ENCODE results near the gene FCN2.

The FCN2 gene

GRCh38 chr9:134836406-134836970 lies 44.1 kb upstream of the FCN2 start:
- no CpG with 5 or more reads among the region's 19 CpGs for WGBS (ENCODE audit: extremely low coverage, insufficient coverage, insufficient read length)
- Histone ChIP-seq H2BK5ac (ENCODE audit: low read depth, low read length, poor library complexity) (no peak overlapping the region), H3K18ac (ENCODE audit: low read length) (no peak overlapping the region), H3K4me3 (ENCODE audit: low read depth, low read length) (no peak overlapping the region), H3K4me1 (ENCODE audit: control insufficient read depth in 1 of 2, insufficient read depth in 2 of 2, low read length in 2 of 2) (no peaks in the 10 kb centered on the region), H2BK120ac (ENCODE audit: insufficient read depth, low read length, poor library complexity) (no peak overlapping the region), H3K14ac (ENCODE audit: low read length) (no peak overlapping the region), H3K79me2 (ENCODE audit: control insufficient read depth, insufficient read depth, low read length, poor library complexity) (no peaks in the 10 kb centered on the region), H3K36me3 (ENCODE audit: control insufficient read depth in 1 of 2, insufficient read depth in 2 of 2, low read length in 2 of 2) (peaks cover 96 to 99% of the 10 kb centered on the region in 2 experiments), H4K8ac (ENCODE audit: low read depth, low read length) (no peak overlapping the region), H4K12ac (ENCODE audit: low read depth, low read length) (no peak overlapping the region), H4K91ac (ENCODE audit: low read depth, low read length) (no peak overlapping the region), H2BK12ac (ENCODE audit: low read length) (no peak overlapping the region), H3K4ac (ENCODE audit: low read depth, low read length) (no peak overlapping the region), H3K9ac (ENCODE audit: low read length) (no peak overlapping the region), H3K9me3 (ENCODE audit: insufficient read depth, low read depth, low read length) (peaks cover 2% of the 10 kb centered on the region), H2AK5ac (ENCODE audit: low read length) (no peak overlapping the region), H2AFZ (ENCODE audit: insufficient read depth, low read length, poor library complexity) (no peak overlapping the region), H3K4me2 (ENCODE audit: low read length) (no peak overlapping the region), H3K27me3 (ENCODE audit: insufficient read depth, low read length) (no peaks in the 10 kb centered on the region), H3K23ac (ENCODE audit: low read length) (no peak overlapping the region), H3K79me1 (ENCODE audit: low read length) (no peaks in the 10 kb centered on the region), H3K27ac (ENCODE audit: low read depth, low read length) (no peak overlapping the region)
- DNase-seq = no peak

DNA sequence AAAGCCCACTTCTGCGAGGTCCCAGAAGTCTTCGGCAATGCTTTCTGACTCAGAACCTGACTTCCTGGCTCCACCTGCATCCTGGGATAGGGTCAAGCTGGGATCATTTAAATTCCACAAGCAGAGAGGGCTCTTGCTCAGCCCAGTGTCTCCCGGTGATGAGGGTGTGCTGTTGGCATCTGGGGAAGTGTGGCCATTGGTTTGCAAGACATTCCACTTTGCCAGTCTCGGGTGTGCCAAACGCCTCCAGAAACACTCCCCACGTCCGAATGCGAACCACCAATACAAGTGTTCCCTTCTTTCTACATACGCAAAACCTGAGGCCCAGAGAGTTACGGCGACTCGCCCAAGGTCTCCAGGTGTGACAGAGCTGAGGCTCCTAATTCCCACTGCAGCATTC lies 43.1 kb upstream of the FCN2 start:
- Histone ChIP-seq H4K12ac (ENCODE audit: low read depth, low read length) (no peak overlapping the region), H3K9me3 (ENCODE audit: insufficient read depth, low read depth, low read length) (peaks cover 2% of the 10 kb centered on the region), H3K9ac (ENCODE audit: low read length) (no peak overlapping the region), H2AFZ (ENCODE audit: insufficient read depth, low read length, poor library complexity) (no peak overlapping the region), H2AK5ac (ENCODE audit: low read length) (no peak overlapping the region), H4K8ac (ENCODE audit: low read depth, low read length) (no peak overlapping the region), H3K27ac (ENCODE audit: low read depth, low read length) (no peak overlapping the region), H3K18ac (ENCODE audit: low read length) (no peak overlapping the region), H3K79me1 (ENCODE audit: low read length) (no peaks in the 10 kb centered on the region), H3K23ac (ENCODE audit: low read length) (no peak overlapping the region), H2BK12ac (ENCODE audit: low read length) (no peak overlapping the region), H3K27me3 (ENCODE audit: insufficient read depth, low read length) (no peaks in the 10 kb centered on the region), H3K14ac (ENCODE audit: low read length) (no peak overlapping the region), H4K91ac (ENCODE audit: low read depth, low read length) (no peak overlapping the region), H3K4ac (ENCODE audit: low read depth, low read length) (no peak overlapping the region), H3K4me3 (ENCODE audit: low read depth, low read length) (no peak overlapping the region), H3K36me3 (ENCODE audit: control insufficient read depth in 1 of 2, insufficient read depth in 2 of 2, low read length in 2 of 2) (peaks cover 99% of the 10 kb centered on the region in 2 experiments), H2BK120ac (ENCODE audit: insufficient read depth, low read length, poor library complexity) (no peak overlapping the region), H3K4me2 (ENCODE audit: low read length) (no peak overlapping the region), H3K4me1 (ENCODE audit: control insufficient read depth in 1 of 2, insufficient read depth in 2 of 2, low read length in 2 of 2) (no peaks in the 10 kb centered on the region), H2BK5ac (ENCODE audit: low read depth, low read length, poor library complexity) (no peak overlapping the region), H3K79me2 (ENCODE audit: control insufficient read depth, insufficient read depth, low read length, poor library complexity) (no peaks in the 10 kb centered on the region)
- whole genome bisulfite sequencing (ENCODE audit: extremely low coverage, insufficient coverage, insufficient read length) = no CpG with 5 or more reads among the region's 12 CpGs
- no peak for DNase-seq

GRCh38 chr9:134838651-134839454 lies 41.8 kb upstream of the FCN2 start:
- H3K14ac ChIP-seq (ENCODE audit: low read length) = no peak overlapping the region
- no peak overlapping the region for H2BK5ac ChIP-seq (ENCODE audit: low read depth, low read length, poor library complexity)
- H3K9ac ChIP-seq (ENCODE audit: low read length) = no peak overlapping the region
- H3K4me1 ChIP-seq (ENCODE audit: control insufficient read depth in 1 of 2, insufficient read depth in 2 of 2, low read length in 2 of 2) = no peaks in the 10 kb centered on the region
- H4K12ac ChIP-seq (ENCODE audit: low read depth, low read length) = no peak overlapping the region
- no peaks in the 10 kb centered on the region for H3K79me2 ChIP-seq (ENCODE audit: control insufficient read depth, insufficient read depth, low read length, poor library complexity)
- no peak overlapping the region for H2BK120ac ChIP-seq (ENCODE audit: insufficient read depth, low read length, poor library complexity)
- no peak overlapping the region for H3K4ac ChIP-seq (ENCODE audit: low read depth, low read length)
- DNase-seq = no peak
- no peak overlapping the region for H4K91ac ChIP-seq (ENCODE audit: low read depth, low read length)
- no peak overlapping the region for H2AFZ ChIP-seq (ENCODE audit: insufficient read depth, low read length, poor library complexity)
- no peak overlapping the region for H3K23ac ChIP-seq (ENCODE audit: low read length)
- H3K27me3 ChIP-seq (ENCODE audit: insufficient read depth, low read length) = no peaks in the 10 kb centered on the region
- H3K18ac ChIP-seq (ENCODE audit: low read length) = no peak overlapping the region
- no peaks in the 10 kb centered on the region for H3K79me1 ChIP-seq (ENCODE audit: low read length)
- H3K36me3 ChIP-seq (ENCODE audit: control insufficient read depth in 1 of 2, insufficient read depth in 2 of 2, low read length in 2 of 2) = peaks cover 95 to 98% of the 10 kb centered on the region in 2 experiments
- H4K8ac ChIP-seq (ENCODE audit: low read depth, low read length) = no peak overlapping the region
- no peak overlapping the region for H3K27ac ChIP-seq (ENCODE audit: low read depth, low read length)
- peaks cover 2% of the 10 kb centered on the region for H3K9me3 ChIP-seq (ENCODE audit: insufficient read depth, low read depth, low read length)
- no peak overlapping the region for H2AK5ac ChIP-seq (ENCODE audit: low read length)
- H2BK12ac ChIP-seq (ENCODE audit: low read length) = no peak overlapping the region
- no peak overlapping the region for H3K4me2 ChIP-seq (ENCODE audit: low read length)
- no peak overlapping the region for H3K4me3 ChIP-seq (ENCODE audit: low read depth, low read length)
- no CpG with 5 or more reads among the region's 34 CpGs for WGBS (ENCODE audit: extremely low coverage, insufficient coverage, insufficient read length)

- no peak overlapping the region for H4K8ac ChIP-seq (ENCODE audit: low read depth, low read length)
- H3K9me3 ChIP-seq (ENCODE audit: insufficient read depth, low read depth, low read length) = no peaks in the 10 kb centered on the region
- H3K4me2 ChIP-seq (ENCODE audit: low read length) = no peak overlapping the region
- DNase-seq = no peak
- H3K79me1 ChIP-seq (ENCODE audit: low read length) = no peaks in the 10 kb centered on the region
- no peaks in the 10 kb centered on the region for H3K4me1 ChIP-seq (ENCODE audit: control insufficient read depth in 1 of 2, insufficient read depth in 2 of 2, low read length in 2 of 2)
- no peak overlapping the region for H3K9ac ChIP-seq (ENCODE audit: low read length)
- no peak overlapping the region for H3K23ac ChIP-seq (ENCODE audit: low read length)
- H2BK120ac ChIP-seq (ENCODE audit: insufficient read depth, low read length, poor library complexity) = no peak overlapping the region
- H3K36me3 ChIP-seq (ENCODE audit: control insufficient read depth in 1 of 2, insufficient read depth in 2 of 2, low read length in 2 of 2) = peaks cover 91 to 95% of the 10 kb centered on the region in 2 experiments
- H2AFZ ChIP-seq (ENCODE audit: insufficient read depth, low read length, poor library complexity) = no peak overlapping the region
- no peak overlapping the region for H3K18ac ChIP-seq (ENCODE audit: low read length)
- H3K14ac ChIP-seq (ENCODE audit: low read length) = no peak overlapping the region
- H4K12ac ChIP-seq (ENCODE audit: low read depth, low read length) = no peak overlapping the region
- no peak overlapping the region for H3K4ac ChIP-seq (ENCODE audit: low read depth, low read length)
- no peak overlapping the region for H3K27ac ChIP-seq (ENCODE audit: low read depth, low read length)
- no peak overlapping the region for H2BK5ac ChIP-seq (ENCODE audit: low read depth, low read length, poor library complexity)
- no peaks in the 10 kb centered on the region for H3K27me3 ChIP-seq (ENCODE audit: insufficient read depth, low read length)
- H3K4me3 ChIP-seq (ENCODE audit: low read depth, low read length) = no peak overlapping the region
- no peak overlapping the region for H2AK5ac ChIP-seq (ENCODE audit: low read length)
- no peak overlapping the region for H4K91ac ChIP-seq (ENCODE audit: low read depth, low read length)
- H2BK12ac ChIP-seq (ENCODE audit: low read length) = no peak overlapping the region
- H3K79me2 ChIP-seq (ENCODE audit: control insufficient read depth, insufficient read depth, low read length, poor library complexity) = no peaks in the 10 kb centered on the region
- no CpG with 5 or more reads among the region's 21 CpGs for WGBS (ENCODE audit: extremely low coverage, insufficient coverage, insufficient read length)
These were observed 41.0 kb upstream of the FCN2 start for GRCh38 chr9:134839455-134840125.
